Type B pancreatic cell (in vitro differentiated cells): ENCODE measurements around the gene ACTR6. TPM values are rescaled to one million over a fixed set of nuclear protein-coding genes. Genes with fewer than 3 reads are reported as not detected.

Experiments
- DNase-seq: peaks from one replicate; pipeline ENCODE4 v3.0.0; 2021; ENCODE audit warnings: mixed read lengths; ENCODE audit not compliant: unreplicated experiment; ENCODE audit errors: extremely low spot score
- H3K27ac Mint-ChIP-seq: 2 replicates; pipeline ENCODE4 v1.8.0; 2021; ENCODE audit warnings: mild to moderate bottlenecking, mixed read lengths
- H3K27me3 Mint-ChIP-seq: 2 replicates; pipeline ENCODE4 v1.8.0; 2021; ENCODE audit warnings: mixed read lengths
- H3K36me3 Mint-ChIP-seq: 2 replicates; pipeline ENCODE4 v1.8.0; 2021; ENCODE audit warnings: mixed read lengths
- H3K4me1 Mint-ChIP-seq: one replicate; pipeline ENCODE4 v1.8.0; 2021; ENCODE audit warnings: mixed read lengths; ENCODE audit not compliant: unreplicated experiment
- H3K4me3 Mint-ChIP-seq: 2 replicates; pipeline ENCODE4 v1.8.0; 2021; ENCODE audit warnings: mild to moderate bottlenecking, mixed read lengths
- H3K9me3 Mint-ChIP-seq: 2 replicates; pipeline ENCODE4 v1.8.0; 2021; ENCODE audit warnings: mixed read lengths
- CTCF ChIP-seq: fragments of 200-600 bp; sonication (generic); conservative IDR thresholded peaks from 2 replicates; pipeline ENCODE4 v1.5.0; 2021; ENCODE audit warnings: antibody characterized with exemption, mild to moderate bottlenecking
- microRNA-seq: library from miRNA; unstranded; fragments of <30 nt; microRNA quantifications from one replicate; pipeline ENCODE4, GENCODE V29; 2020
- total RNA-seq: library from RNA; stranded (reverse); gene quantifications from 2 replicates; pipeline ENCODE4 v1.2.1, GENCODE V29; 2021; ENCODE audit warnings: low replicate concordance

The ACTR6 gene
- total RNA-seq, 1 donor from 2014 or later: 32.9 TPM

GRCh38 chr12:100273782-100274181, 73.2 kb downstream of the ACTR6 start:
- Mint-ChIP-seq H3K36me3 (peaks cover 22% of the 10 kb centered on the region), H3K9me3 (no peaks in the 10 kb centered on the region), H3K4me3 (no peak overlapping the region), H3K27ac (no peak overlapping the region), H3K4me1 (peaks cover 21% of the 10 kb centered on the region), H3K27me3 (no peaks in the 10 kb centered on the region)
- no peak for DNase-seq
- TF ChIP-seq CTCF: no peak

Small RNA genes within 50 kb of the gene (microRNA-seq; reads per million reads assigned to microRNA genes)
- gene MIR1827: not detected

Other genes with a start within 250 kb of the ACTR6 start
- 4.7 and 7.6 TPM in 2 replicates for gene ANKS1B, start 215.9 kb upstream of the ACTR6 start, total RNA-seq
- gene BLTP3B, start 57.9 kb upstream of the ACTR6 start, total RNA-seq: 12.0 and 19.5 TPM in 2 replicates
- 1.6 and 2.6 TPM in 2 replicates for gene DEPDC4, start 66.3 kb downstream of the ACTR6 start, total RNA-seq
- gene SCYL2, start 66.4 kb downstream of the ACTR6 start, total RNA-seq: 53.9 and 61.3 TPM in 2 replicates
- gene SLC17A8, start 156.3 kb downstream of the ACTR6 start, total RNA-seq: 2.6 and 6.1 TPM in 2 replicates